ENCODE measurements around the gene CRB1.

DNA sequence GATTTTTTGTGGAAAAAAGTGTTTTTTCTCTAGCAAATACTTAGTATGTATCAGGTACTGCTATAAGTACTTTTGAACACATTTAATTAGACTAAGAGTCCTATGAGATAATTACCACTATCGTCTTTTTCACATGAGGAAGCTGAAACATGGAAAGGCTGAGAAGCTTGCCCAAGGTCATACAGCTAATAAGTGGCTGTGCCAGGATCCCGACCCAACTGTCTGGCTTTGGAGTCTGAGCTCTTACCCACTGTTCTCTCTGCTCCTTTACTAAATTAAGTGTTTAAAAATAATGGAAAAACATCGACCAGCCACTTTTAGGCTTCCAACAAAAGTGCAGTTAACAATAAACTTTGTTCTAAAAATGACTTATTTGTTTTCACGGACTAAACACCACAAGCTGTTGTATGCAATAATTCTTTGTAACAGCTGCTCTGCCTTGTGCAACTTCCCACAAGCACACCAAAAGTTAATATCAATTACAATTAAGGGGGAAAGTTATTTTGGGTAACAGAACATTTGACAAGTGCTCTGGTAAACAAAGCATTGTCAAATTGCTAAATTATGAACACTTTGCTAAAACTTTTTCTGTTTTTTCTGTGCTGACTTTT, 75.7 kb downstream of the CRB1 start:
- TF ChIP-seq, protein P1, sequence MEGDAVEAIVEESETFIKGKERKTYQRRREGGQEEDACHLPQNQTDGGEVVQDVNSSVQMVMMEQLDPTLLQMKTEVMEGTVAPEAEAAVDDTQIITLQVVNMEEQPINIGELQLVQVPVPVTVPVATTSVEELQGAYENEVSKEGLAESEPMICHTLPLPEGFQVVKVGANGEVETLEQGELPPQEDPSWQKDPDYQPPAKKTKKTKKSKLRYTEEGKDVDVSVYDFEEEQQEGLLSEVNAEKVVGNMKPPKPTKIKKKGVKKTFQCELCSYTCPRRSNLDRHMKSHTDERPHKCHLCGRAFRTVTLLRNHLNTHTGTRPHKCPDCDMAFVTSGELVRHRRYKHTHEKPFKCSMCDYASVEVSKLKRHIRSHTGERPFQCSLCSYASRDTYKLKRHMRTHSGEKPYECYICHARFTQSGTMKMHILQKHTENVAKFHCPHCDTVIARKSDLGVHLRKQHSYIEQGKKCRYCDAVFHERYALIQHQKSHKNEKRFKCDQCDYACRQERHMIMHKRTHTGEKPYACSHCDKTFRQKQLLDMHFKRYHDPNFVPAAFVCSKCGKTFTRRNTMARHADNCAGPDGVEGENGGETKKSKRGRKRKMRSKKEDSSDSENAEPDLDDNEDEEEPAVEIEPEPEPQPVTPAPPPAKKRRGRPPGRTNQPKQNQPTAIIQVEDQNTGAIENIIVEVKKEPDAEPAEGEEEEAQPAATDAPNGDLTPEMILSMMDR (conservative IDR thresholded peaks at IDR 0.05; ENCODE audit: low read length), result no peak
- no peak for TF ChIP-seq EZH2phosphoT487 (IDR thresholded peaks at IDR 0.05; ENCODE audit: borderline replicate concordance)

All from Loucy (cell line).